Mammary microvascular endothelial cell (primary cell): ENCODE results near the gene FAM234A. TPM values are rescaled to one million over a fixed set of nuclear protein-coding genes. Genes with fewer than 3 reads are reported as not detected.

Experiments
- total RNA-seq: library from RNA; depleted of rRNA; stranded (reverse); fragments of >200 nt; gene quantifications from 2 replicates; pipeline ENCODE4 v1.2.3, GENCODE V29; 2015

FAM234A gene, protein sequence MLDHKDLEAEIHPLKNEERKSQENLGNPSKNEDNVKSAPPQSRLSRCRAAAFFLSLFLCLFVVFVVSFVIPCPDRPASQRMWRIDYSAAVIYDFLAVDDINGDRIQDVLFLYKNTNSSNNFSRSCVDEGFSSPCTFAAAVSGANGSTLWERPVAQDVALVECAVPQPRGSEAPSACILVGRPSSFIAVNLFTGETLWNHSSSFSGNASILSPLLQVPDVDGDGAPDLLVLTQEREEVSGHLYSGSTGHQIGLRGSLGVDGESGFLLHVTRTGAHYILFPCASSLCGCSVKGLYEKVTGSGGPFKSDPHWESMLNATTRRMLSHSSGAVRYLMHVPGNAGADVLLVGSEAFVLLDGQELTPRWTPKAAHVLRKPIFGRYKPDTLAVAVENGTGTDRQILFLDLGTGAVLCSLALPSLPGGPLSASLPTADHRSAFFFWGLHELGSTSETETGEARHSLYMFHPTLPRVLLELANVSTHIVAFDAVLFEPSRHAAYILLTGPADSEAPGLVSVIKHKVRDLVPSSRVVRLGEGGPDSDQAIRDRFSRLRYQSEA
- 53.7 and 82.6 TPM in 2 replicates for total RNA-seq

DNA sequence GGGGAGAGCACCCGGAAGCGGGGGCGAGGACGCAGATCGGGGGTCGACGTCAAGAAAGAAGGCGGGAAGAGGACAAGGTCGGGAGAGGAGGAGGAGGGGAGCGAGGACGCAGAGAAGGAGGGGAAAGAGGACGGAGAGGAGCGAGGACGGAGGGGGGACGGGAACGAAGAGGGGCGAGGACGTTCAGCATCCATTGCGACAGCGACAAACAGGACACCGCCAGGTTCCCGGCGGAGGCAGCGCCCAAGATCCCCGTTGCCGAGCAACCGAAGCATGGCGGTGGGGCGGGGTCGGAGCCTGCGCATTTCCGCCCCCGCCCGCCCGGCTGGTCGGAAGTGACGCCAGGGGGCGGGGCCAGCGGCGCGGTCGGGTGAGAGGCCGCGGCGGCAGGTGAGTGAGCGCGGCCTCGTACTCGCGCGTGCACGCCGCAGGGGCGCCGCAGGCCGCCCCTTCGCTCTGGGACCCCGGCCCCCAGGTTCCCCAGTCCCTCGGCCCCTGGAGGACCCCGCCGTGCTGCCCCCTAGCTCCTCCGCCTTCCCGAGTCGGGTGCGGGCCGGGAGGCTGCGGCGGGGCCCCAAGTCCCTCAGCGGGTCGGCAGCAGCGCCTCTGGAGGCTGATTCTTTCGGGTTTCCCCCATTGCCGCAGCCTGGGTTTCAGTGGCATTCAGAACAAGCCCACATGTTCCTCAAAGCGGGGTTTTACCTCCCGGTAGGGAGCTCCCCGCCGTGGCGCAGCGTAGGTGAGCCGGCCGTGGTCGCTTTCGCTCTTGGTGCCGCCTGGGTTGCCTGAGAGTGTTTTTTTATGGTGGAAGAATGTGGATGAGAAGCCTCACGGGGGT lies at the start of gene FAM234A:
FAM234A (plus strand) TSS at position 354 of the 838 bp plus-strand sequence. CDS start 19,593 bp downstream, outside the sequence.

DNA sequence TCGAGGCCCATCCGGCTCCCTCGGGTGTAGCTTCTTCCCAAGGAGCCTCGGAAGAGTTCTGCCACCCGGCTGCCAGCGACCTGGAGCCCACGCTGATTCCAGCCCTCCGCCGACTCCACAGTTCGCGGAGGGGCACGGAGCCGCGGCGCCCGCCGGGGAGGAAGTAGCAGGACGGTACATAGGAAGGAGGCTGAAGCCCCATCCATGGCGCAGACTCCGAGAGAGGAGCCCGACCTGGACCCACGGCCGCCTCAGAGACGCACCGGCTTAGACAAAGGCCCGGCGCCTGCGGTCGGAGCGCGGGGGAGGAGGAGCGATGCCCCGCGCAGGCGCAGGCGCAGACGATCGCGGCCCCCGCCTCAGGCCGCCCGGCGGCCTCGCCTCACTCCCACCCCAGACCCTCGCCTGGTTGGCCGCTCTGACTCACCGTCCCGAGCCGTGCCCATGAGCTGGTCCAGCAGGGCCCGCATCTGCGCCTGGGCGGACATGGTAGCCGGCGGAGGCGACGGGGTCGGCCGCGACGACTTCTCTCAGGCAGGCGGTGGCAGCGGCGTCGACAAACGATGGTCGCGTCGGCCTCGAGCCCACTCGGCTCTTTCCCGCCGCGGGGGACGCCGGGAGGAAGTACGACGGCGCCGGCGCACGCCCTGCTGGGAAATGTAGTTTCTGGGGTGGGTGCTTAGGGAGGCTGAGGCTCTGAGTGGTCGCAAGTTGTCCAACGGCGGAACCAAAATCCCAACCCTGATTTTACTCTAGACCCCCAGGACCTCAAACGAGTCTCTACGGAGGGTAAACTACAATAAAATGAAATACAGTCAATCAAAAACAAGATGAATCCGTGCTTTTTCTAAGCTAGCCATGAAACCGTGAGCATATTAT lies 5.5 kb upstream of the FAM234A start, which contains the start of gene LUC7L:
LUC7L (minus strand) TSS at position 598 of the 879 bp plus-strand sequence; CDS start at position 488, 110 bp downstream.

DNA sequence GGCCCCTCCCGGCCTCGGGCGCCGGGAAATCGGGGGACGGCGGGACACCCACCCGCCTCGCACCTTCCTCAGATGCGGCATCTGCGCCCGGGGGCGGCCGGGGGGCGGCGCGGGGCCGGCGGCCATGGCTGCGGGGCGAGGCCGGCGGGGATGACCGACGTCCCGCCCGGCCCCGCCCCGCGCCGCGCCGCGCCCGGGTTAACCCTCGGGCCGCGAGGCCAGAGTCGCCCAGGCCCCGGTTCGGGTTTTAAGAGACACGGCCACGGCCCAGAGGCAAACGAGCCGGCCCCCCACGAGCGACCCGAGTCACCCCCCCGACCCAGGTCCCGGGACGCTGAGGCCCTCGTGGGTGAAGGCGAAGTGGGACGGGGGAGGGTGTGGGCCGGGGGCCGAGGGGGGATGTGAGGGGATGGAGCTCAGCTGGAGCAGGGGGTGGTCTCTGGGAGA lies 41.2 kb downstream of the FAM234A start, which contains the start of gene RGS11:
RGS11 (minus strand) TSS at position 159 of the 447 bp plus-strand sequence; CDS start at position 126, 33 bp downstream.

DNA sequence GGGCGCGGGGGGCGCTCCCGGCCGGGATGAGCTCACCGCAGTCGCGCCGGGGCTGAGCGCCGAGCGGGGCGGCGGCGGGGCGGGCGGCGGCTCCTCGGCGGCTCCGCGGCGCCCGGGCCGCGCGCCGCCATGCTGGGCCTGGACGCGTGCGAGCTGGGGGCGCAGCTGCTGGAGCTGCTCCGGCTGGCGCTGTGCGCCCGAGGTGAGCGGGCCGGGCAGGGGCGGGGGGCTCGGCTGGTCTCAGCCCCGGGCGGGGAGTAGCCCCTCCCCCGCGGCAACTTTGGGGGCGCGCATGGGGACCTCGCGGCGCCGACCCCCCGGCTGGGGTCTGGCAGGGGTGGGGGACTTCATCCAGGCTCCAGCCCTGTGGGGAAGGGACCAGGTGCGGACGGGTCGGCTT lies 45.9 kb downstream of the FAM234A start, which contains the start of gene ARHGDIG:
ARHGDIG (plus strand) TSS at position 40 of the 400 bp plus-strand sequence; CDS start at position 130, 90 bp downstream.

DNA sequence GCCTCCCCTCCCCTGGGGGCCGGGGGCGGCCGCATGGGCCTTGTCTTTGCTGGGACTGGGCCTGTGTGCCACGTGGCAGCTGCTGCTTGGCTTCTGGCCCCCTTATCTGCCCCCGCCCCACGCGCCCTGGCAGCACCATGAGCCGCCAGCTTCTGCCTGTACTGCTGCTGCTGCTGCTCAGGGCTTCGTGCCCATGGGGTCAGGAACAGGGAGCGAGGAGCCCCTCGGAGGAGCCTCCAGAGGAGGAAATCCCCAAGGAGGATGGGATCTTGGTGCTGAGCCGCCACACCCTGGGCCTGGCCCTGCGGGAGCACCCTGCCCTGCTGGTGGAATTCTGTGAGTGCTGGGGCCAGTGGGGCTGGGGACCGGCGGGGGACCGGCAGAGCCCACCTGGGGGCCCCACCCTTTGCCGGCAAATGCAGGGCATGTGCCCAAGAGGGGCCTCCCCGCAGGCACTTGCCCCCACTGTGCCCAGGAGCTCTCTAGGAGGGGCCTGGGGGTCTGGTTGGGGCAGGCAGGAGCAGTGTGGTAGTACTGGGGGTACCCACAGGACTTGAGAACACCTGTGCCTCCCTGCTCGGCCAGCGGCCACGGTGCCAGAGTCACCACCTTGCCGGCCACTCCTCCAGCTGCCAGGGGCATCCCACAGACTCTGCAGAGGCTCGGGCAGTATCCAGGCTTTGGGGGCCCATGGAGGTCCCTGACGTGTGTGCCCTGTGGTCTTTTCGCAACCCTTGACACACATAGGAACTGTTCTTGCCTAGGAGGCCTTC lies 48.6 kb downstream of the FAM234A start, which contains the start of gene PDIA2:
PDIA2 (plus strand) TSS at position 132 of the 773 bp plus-strand sequence; CDS start at position 138, 6 bp downstream.

Other genes starting within 250 kb of the FAM234A start
- 13.7 and 14.9 TPM in 2 replicates for gene POLR3K, start 181.2 kb upstream of the FAM234A start, total RNA-seq
- gene SNRNP25, start 181.0 kb upstream of the FAM234A start, total RNA-seq = 47.7 and 50.8 TPM in 2 replicates
- gene RHBDF1, start 162.2 kb upstream of the FAM234A start, total RNA-seq = 23.3 and 28.7 TPM in 2 replicates
- 132 and 144 TPM in 2 replicates for gene MPG, start 156.6 kb upstream of the FAM234A start, total RNA-seq
- 18.8 and 20.7 TPM in 2 replicates for gene NPRL3, start 96.1 kb upstream of the FAM234A start, total RNA-seq
- gene HBZ, start 82.2 kb upstream of the FAM234A start, total RNA-seq = not detected in 2 replicates
- gene HBM, start 68.8 kb upstream of the FAM234A start, total RNA-seq = not detected in 2 replicates
- gene HBA2, start 61.9 kb upstream of the FAM234A start, total RNA-seq = not detected in 2 replicates
- gene HBA1, start 58.1 kb upstream of the FAM234A start, total RNA-seq = not detected in 2 replicates
- not detected in 2 replicates for gene HBQ1, start 54.4 kb upstream of the FAM234A start, total RNA-seq
- 30.8 and 35.3 TPM in 2 replicates for gene LUC7L, start 5.4 kb upstream of the FAM234A start, total RNA-seq
- 0.25 and 1.1 TPM in 2 replicates for gene RGS11, start 41.1 kb downstream of the FAM234A start, total RNA-seq
- 0.20 and 2.0 TPM in 2 replicates for gene ARHGDIG, start 45.8 kb downstream of the FAM234A start, total RNA-seq
- gene PDIA2, start 48.3 kb downstream of the FAM234A start, total RNA-seq = 0.07 TPM in 1 of 2 replicates, not detected in the other
- gene AXIN1, start 117.9 kb downstream of the FAM234A start, total RNA-seq = 19.2 and 23.7 TPM in 2 replicates
- 146 and 154 TPM in 2 replicates for gene MRPL28, start 135.7 kb downstream of the FAM234A start, total RNA-seq
- gene PGAP6, start 147.2 kb downstream of the FAM234A start, total RNA-seq = 55.5 and 64.6 TPM in 2 replicates
- 125 and 136 TPM in 2 replicates for gene NME4, start 162.4 kb downstream of the FAM234A start, total RNA-seq
- gene DECR2, start 167.1 kb downstream of the FAM234A start, total RNA-seq = 27.5 and 30.7 TPM in 2 replicates
- gene RAB11FIP3, start 190.8 kb downstream of the FAM234A start, total RNA-seq = 34.9 and 42.6 TPM in 2 replicates